Measurements from ENCODE around the gene MTG1.

The MTG1 gene

GRCh38 chr10:133446979-133447378, 53.0 kb downstream of the MTG1 start:
- Histone ChIP-seq H3K4me3 (ENCODE audit: low read depth, low read length, poor library complexity, severe bottlenecking) (no peak overlapping the region), H3K4me2 (ENCODE audit: low read length) (no peak overlapping the region), H3K27me3 (ENCODE audit: insufficient read depth, low read length) (no peaks in the 10 kb centered on the region), H4K20me1 (ENCODE audit: insufficient read depth, low read length) (no peaks in the 10 kb centered on the region), H3K36me3 (ENCODE audit: insufficient read depth, low read length) (no peaks in the 10 kb centered on the region), H2AFZ (ENCODE audit: low read length) (no peak overlapping the region), H3K9ac (ENCODE audit: low read length) (no peak overlapping the region), H3F3A (ENCODE audit: insufficient read depth, low read length) (no peaks in the 10 kb centered on the region), H3K4me1 (ENCODE audit: insufficient read depth, low read length, severe bottlenecking) (no peaks in the 10 kb centered on the region), H3K9me2 (ENCODE audit: low read depth, low read length) (no peaks in the 10 kb centered on the region), H3K79me2 (ENCODE audit: insufficient read depth, low read length) (no peaks in the 10 kb centered on the region), H3K27ac (ENCODE audit: low read depth, low read length, poor library complexity, severe bottlenecking) (no peak overlapping the region), H3K9me3 (ENCODE audit: low read length) (peaks cover 20% of the 10 kb centered on the region)
- TF ChIP-seq EZH2 (IDR thresholded peaks at IDR 0.05; ENCODE audit: borderline replicate concordance, low read length) (no peak), CTCF (IDR thresholded peaks at IDR 0.05; ENCODE audit: low read length) (no peak)

GRCh38 chr10:133448120-133448519, 54.2 kb downstream of the MTG1 start:
- Histone ChIP-seq H4K20me1 (ENCODE audit: insufficient read depth, low read length) (no peaks in the 10 kb centered on the region), H3F3A (ENCODE audit: insufficient read depth, low read length) (no peaks in the 10 kb centered on the region), H2AFZ (ENCODE audit: low read length) (no peak overlapping the region), H3K36me3 (ENCODE audit: insufficient read depth, low read length) (no peaks in the 10 kb centered on the region), H3K4me1 (ENCODE audit: insufficient read depth, low read length, severe bottlenecking) (no peaks in the 10 kb centered on the region), H3K27me3 (ENCODE audit: insufficient read depth, low read length) (no peaks in the 10 kb centered on the region), H3K9me3 (ENCODE audit: low read length) (peaks cover 20% of the 10 kb centered on the region), H3K79me2 (ENCODE audit: insufficient read depth, low read length) (no peaks in the 10 kb centered on the region), H3K4me2 (ENCODE audit: low read length) (no peak overlapping the region), H3K9me2 (ENCODE audit: low read depth, low read length) (no peaks in the 10 kb centered on the region), H3K9ac (ENCODE audit: low read length) (no peak overlapping the region), H3K4me3 (ENCODE audit: low read depth, low read length, poor library complexity, severe bottlenecking) (no peak overlapping the region), H3K27ac (ENCODE audit: low read depth, low read length, poor library complexity, severe bottlenecking) (no peak overlapping the region)
- TF ChIP-seq EZH2 (IDR thresholded peaks at IDR 0.05; ENCODE audit: borderline replicate concordance, low read length) = no peak
- TF ChIP-seq CTCF (IDR thresholded peaks at IDR 0.05; ENCODE audit: low read length) = no peak

DNA sequence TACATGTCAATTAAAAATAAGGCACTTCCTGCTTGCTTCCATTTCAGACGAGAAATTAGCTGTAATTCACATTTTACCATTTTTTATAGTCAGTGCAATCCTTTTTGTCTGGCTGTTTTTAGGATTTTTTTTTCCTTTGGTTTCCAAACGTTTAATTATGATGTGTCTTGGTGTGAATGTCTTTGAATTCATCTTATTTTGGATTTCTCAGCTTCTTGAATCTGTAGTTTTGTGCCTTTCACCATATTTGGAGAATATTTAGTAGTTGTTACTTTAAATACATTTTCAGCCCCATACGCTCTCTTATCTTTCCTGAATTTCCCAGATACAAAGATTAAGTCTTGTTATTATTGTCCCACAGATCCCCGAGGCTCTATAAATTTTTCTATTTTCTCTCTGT, 57.4 kb downstream of the MTG1 start:
- Histone ChIP-seq H3K36me3 (ENCODE audit: insufficient read depth, low read length) (no peaks in the 10 kb centered on the region), H3K9me3 (ENCODE audit: low read length) (peaks cover 20% of the 10 kb centered on the region), H3K27ac (ENCODE audit: low read depth, low read length, poor library complexity, severe bottlenecking) (no peak overlapping the region), H3K9ac (ENCODE audit: low read length) (no peak overlapping the region), H3F3A (ENCODE audit: insufficient read depth, low read length) (no peaks in the 10 kb centered on the region), H3K4me2 (ENCODE audit: low read length) (no peak overlapping the region), H3K79me2 (ENCODE audit: insufficient read depth, low read length) (no peaks in the 10 kb centered on the region), H4K20me1 (ENCODE audit: insufficient read depth, low read length) (no peaks in the 10 kb centered on the region), H3K9me2 (ENCODE audit: low read depth, low read length) (no peaks in the 10 kb centered on the region), H3K27me3 (ENCODE audit: insufficient read depth, low read length) (no peaks in the 10 kb centered on the region), H3K4me1 (ENCODE audit: insufficient read depth, low read length, severe bottlenecking) (peaks cover 4% of the 10 kb centered on the region), H3K4me3 (ENCODE audit: low read depth, low read length, poor library complexity, severe bottlenecking) (no peak overlapping the region), H2AFZ (ENCODE audit: low read length) (no peak overlapping the region)
- TF ChIP-seq EZH2 (IDR thresholded peaks at IDR 0.05; ENCODE audit: borderline replicate concordance, low read length) = no peak
- TF ChIP-seq CTCF (IDR thresholded peaks at IDR 0.05; ENCODE audit: low read length) = no peak
